ENCODE measurements around the gene CENATAC.

DNA sequence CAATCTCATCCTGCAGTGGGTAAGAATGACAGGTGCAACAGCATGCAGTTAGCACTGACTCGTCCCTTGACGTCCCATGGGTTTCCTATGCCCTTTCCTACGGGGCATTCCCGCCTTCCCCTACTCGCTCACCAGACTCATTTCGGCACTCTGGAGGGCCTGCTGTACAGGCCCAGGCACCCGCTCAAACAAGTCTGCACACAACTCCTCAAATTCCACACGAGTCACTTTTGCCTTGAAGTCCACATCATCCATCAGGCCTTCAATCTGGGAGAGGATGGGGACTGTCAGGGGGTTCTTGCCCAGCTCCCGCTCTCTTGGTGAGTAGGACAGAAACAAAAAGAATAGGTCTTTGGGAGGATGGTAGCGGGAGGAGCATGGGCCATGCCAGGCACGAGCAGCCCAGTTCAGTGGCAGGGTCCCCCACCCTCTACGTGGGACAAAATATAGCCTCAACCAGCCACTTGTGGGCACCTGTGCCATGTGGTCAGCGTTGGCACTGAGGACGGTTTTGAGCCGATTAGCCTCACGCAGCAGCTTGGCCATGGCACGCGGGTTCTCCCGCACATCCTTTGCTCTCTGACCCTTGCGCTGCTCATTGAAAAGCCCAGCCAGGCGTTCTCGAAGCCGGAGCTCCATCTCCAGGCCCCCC is 54.4 kb downstream of the CENATAC start:
- TF ChIP-seq, protein P1, sequence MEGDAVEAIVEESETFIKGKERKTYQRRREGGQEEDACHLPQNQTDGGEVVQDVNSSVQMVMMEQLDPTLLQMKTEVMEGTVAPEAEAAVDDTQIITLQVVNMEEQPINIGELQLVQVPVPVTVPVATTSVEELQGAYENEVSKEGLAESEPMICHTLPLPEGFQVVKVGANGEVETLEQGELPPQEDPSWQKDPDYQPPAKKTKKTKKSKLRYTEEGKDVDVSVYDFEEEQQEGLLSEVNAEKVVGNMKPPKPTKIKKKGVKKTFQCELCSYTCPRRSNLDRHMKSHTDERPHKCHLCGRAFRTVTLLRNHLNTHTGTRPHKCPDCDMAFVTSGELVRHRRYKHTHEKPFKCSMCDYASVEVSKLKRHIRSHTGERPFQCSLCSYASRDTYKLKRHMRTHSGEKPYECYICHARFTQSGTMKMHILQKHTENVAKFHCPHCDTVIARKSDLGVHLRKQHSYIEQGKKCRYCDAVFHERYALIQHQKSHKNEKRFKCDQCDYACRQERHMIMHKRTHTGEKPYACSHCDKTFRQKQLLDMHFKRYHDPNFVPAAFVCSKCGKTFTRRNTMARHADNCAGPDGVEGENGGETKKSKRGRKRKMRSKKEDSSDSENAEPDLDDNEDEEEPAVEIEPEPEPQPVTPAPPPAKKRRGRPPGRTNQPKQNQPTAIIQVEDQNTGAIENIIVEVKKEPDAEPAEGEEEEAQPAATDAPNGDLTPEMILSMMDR (IDR thresholded peaks at IDR 0.05; ENCODE audit: poor library complexity, severe bottlenecking), result no peak
- TF ChIP-seq MXI1 (conservative IDR thresholded peaks at IDR 0.05; ENCODE audit: poor library complexity, severe bottlenecking) (no peak), RAD21 (conservative IDR thresholded peaks at IDR 0.05) (no peak), EZH2 (IDR thresholded peaks at IDR 0.05; ENCODE audit: borderline replicate concordance, insufficient read depth, low read length, poor library complexity, severe bottlenecking) (no peak), POLR2AphosphoS5 (IDR thresholded peaks at IDR 0.05) (no peak), SMC3 (conservative IDR thresholded peaks at IDR 0.05; ENCODE audit: poor library complexity) (no peak)

Data from neural cell (in vitro differentiated cells).